Adipocyte (in vitro differentiated cells): ENCODE data around the gene ONECUT3.
"Not testable (repeated sequence)": the region's sequence is repeated elsewhere in the genome, so short reads cannot be mapped to it uniquely, and the experiment has no call there.

Experiments used
- DNase-seq: peaks from one replicate; pipeline ENCODE4 v3.0.0-alpha.2; 2015; ENCODE audit warnings: low read depth
- H3K27me3 ChIP-seq: replicated peaks from 2 replicates; pipeline ENCODE4 v1.7.0; 2013; ENCODE audit warnings: mild to moderate bottlenecking, low read length, moderate library complexity; ENCODE audit not compliant: control insufficient read depth, insufficient read depth
- H3K36me3 ChIP-seq: 2 replicates; pipeline ENCODE4 v1.7.0; 2013; ENCODE audit warnings: low read length, mild to moderate bottlenecking, moderate library complexity; ENCODE audit not compliant: control insufficient read depth, insufficient read depth, severe bottlenecking
- H3K4me1 ChIP-seq: 2 replicates; pipeline ENCODE4 v1.7.0; 2013; ENCODE audit warnings: mild to moderate bottlenecking, low read length, moderate library complexity; ENCODE audit not compliant: control insufficient read depth, insufficient read depth
- H3K4me3 ChIP-seq: 2 replicates; pipeline ENCODE4 v1.7.0; 2013; ENCODE audit warnings: mild to moderate bottlenecking, low read length, moderate library complexity
- H3K9ac ChIP-seq: 2 replicates; pipeline ENCODE4 v1.7.0; 2013; ENCODE audit warnings: mild to moderate bottlenecking, low read length, moderate library complexity
- H3K9me3 ChIP-seq: 2 replicates; pipeline ENCODE4 v1.7.0; 2013; ENCODE audit warnings: mild to moderate bottlenecking, low read length, moderate library complexity; ENCODE audit not compliant: control insufficient read depth

The ONECUT3 gene

GRCh38 chr19:1791879-1792278 lies 38.6 kb downstream of the ONECUT3 start:
- Histone ChIP-seq H3K4me3 (no peak overlapping the region), H3K9ac (no peak overlapping the region), H3K27me3 (peaks cover 19% of the 10 kb centered on the region), H3K9me3 (no peaks in the 10 kb centered on the region), H3K36me3 (no peaks in the 10 kb centered on the region), H3K4me1 (no peaks in the 10 kb centered on the region)
- no peak for DNase-seq

GRCh38 chr19:1794424-1795172 lies 41.3 kb downstream of the ONECUT3 start:
- Histone ChIP-seq H3K9ac (no peak overlapping the region), H3K9me3 (no peaks in the 10 kb centered on the region), H3K4me1 (no peaks in the 10 kb centered on the region), H3K4me3 (no peak overlapping the region), H3K27me3 (peaks cover 8% of the 10 kb centered on the region), H3K36me3 (no peaks in the 10 kb centered on the region)
- DNase-seq, result no peak

- Histone ChIP-seq H3K9me3 (no peaks in the 10 kb centered on the region), H3K9ac (no peak overlapping the region), H3K36me3 (no peaks in the 10 kb centered on the region), H3K4me1 (no peaks in the 10 kb centered on the region), H3K27me3 (peaks cover 8% of the 10 kb centered on the region), H3K4me3 (no peak overlapping the region)
- no peak for DNase-seq
These were observed 43.3 kb downstream of the ONECUT3 start for GRCh38 chr19:1796395-1797142.

- H3K4me3 ChIP-seq, DNase-seq, H3K9ac ChIP-seq, H3K4me1 ChIP-seq, H3K36me3 ChIP-seq, H3K9me3 ChIP-seq, H3K27me3 ChIP-seq: not testable (repeated sequence)
These were observed 44.0 kb downstream of the ONECUT3 start for GRCh38 chr19:1797313-1797712.

- no peaks in the 10 kb centered on the region for H3K4me1 ChIP-seq
- no peak overlapping the region for H3K9ac ChIP-seq
- H3K9me3 ChIP-seq, result peaks cover 2% of the 10 kb centered on the region
- H3K27me3 ChIP-seq, result peaks cover 8% of the 10 kb centered on the region
- H3K36me3 ChIP-seq, result no peaks in the 10 kb centered on the region
- no peak for DNase-seq
- H3K4me3 ChIP-seq, result no peak overlapping the region
These were observed 46.5 kb downstream of the ONECUT3 start for GRCh38 chr19:1799695-1800342.

- no peak for DNase-seq
- peaks cover 2% of the 10 kb centered on the region for H3K9me3 ChIP-seq
These were observed 51.6 kb downstream of the ONECUT3 start for GRCh38 chr19:1804858-1805257.

GRCh38 chr19:1805401-1806183 lies 52.3 kb downstream of the ONECUT3 start:
- H3K9ac ChIP-seq, result no peak overlapping the region
- no peak for DNase-seq
- H3K4me1 ChIP-seq, result no peaks in the 10 kb centered on the region
- no peak overlapping the region for H3K4me3 ChIP-seq
- no peaks in the 10 kb centered on the region for H3K36me3 ChIP-seq
- no peaks in the 10 kb centered on the region for H3K27me3 ChIP-seq
- H3K9me3 ChIP-seq, result peaks cover 2% of the 10 kb centered on the region

More at GRCh38 chr19:1804858-1805257, 51.6 kb downstream of the ONECUT3 start:
- no peaks in the 10 kb centered on the region for H3K4me1 ChIP-seq
- no peaks in the 10 kb centered on the region for H3K27me3 ChIP-seq
- no peaks in the 10 kb centered on the region for H3K36me3 ChIP-seq
- no peak overlapping the region for H3K4me3 ChIP-seq
- no peak overlapping the region for H3K9ac ChIP-seq

- DNase-seq, result no peak
- H3K4me1 ChIP-seq, result peaks cover under 1% of the 10 kb centered on the region
These were observed 53.1 kb downstream of the ONECUT3 start for GRCh38 chr19:1806184-1807029.

GRCh38 chr19:1807030-1807694 lies 53.9 kb downstream of the ONECUT3 start:
- H3K4me1 ChIP-seq, result peaks cover 5% of the 10 kb centered on the region
- H3K36me3 ChIP-seq, result no peaks in the 10 kb centered on the region
- H3K4me3 ChIP-seq, result no peak overlapping the region
- no peak overlapping the region for H3K9ac ChIP-seq
- DNase-seq, result no peak
- H3K9me3 ChIP-seq, result peaks cover 2% of the 10 kb centered on the region
- no peaks in the 10 kb centered on the region for H3K27me3 ChIP-seq

More at GRCh38 chr19:1806184-1807029, 53.1 kb downstream of the ONECUT3 start:
- Histone ChIP-seq H3K9ac (no peak overlapping the region), H3K36me3 (no peaks in the 10 kb centered on the region), H3K4me3 (no peak overlapping the region), H3K27me3 (no peaks in the 10 kb centered on the region), H3K9me3 (peaks cover 2% of the 10 kb centered on the region)
